Measurements from ENCODE around the gene PHAF1.

GRCh38 chr16:67161595-67162058, 51.9 kb downstream of the PHAF1 start:
- no peak for TF ChIP-seq CREBL2 (CRISPR knock-in tag; IDR thresholded peaks at IDR 0.05; ENCODE audit: borderline replicate concordance)
- no peak for TF ChIP-seq FOXP1 (IDR thresholded peaks at IDR 0.05)
- TF ChIP-seq FOXP1 (CRISPR knock-in tag; IDR thresholded peaks at IDR 0.05) = no peak
- no peak for TF ChIP-seq RELA (CRISPR knock-in tag; IDR thresholded peaks at IDR 0.05)
- no peak for TF ChIP-seq POGZ (CRISPR knock-in tag; IDR thresholded peaks at IDR 0.05)
- TF ChIP-seq CTCF (CRISPR knock-in tag; IDR thresholded peaks at IDR 0.05) = no peak
- no peak for TF ChIP-seq PITX1 (CRISPR knock-in tag; IDR thresholded peaks at IDR 0.05)

All from HepG2 (cell line).